Right hindlimb (tissue), 1 donor: ENCODE data around the gene ZNF423.

Experiments used
- DNase-seq: peaks from one replicate; pipeline ENCODE4 v3.0.0-alpha.2; 2018

The ZNF423 gene

DNA sequence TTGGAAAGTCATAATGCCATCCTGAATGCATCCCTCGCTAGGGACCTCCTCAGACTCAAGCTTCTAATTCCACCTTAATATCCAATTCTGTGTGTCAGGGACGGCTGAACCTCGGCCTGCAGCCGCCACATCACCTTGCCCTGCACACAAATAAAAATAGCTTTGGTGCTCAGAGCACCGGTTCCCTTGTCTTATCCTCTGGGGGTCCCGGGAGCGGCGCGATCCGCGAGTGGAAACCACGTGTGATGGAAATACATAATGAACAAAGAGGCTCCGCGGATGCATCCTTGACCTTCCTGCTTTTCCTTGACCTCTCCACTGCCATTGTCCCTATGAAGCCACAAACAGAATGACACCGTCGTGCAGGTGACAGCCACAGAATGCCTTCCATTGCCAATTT lies 143.4 kb downstream of the ZNF423 start:
- no peak for DNase-seq

DNA sequence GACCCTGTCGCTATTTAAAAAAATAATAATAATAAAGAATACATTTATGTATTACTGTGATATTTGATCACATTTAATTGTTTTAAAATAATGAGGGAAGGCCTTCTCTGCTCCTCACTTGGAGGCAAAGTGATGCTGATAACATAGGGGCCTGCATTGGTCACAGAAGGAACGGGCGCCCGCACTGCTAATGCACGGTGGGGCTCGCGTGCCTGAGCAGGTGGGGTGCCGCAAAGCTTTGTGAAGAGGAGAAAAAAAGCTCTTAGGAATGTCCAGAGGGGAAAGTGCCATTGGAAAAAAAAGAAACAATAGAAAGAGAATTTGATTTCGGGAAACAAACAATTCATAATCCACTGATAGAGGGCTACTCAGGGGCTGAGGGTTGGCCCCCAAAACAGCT lies 143.8 kb downstream of the ZNF423 start:
- DNase-seq = no peak

DNA sequence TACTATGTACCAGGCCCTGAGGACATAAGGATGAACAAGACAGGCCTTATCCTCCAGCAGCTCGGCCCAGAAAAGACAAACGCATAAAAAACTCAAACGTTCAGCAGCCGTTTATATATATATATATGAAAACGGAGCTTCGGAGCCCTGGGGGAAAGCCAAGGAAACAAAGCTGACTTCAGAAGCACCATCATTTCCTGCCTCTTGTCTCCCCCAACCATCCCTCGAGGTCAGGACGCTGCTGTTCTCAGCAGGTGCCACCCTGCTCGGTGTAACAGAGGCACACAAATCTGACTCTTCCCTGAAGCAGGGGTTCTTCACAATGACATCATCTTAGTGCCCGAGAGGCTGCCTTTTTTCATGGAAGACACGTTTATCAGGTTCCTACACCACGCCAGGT lies 146.9 kb downstream of the ZNF423 start:
- DNase-seq = no peak

DNA sequence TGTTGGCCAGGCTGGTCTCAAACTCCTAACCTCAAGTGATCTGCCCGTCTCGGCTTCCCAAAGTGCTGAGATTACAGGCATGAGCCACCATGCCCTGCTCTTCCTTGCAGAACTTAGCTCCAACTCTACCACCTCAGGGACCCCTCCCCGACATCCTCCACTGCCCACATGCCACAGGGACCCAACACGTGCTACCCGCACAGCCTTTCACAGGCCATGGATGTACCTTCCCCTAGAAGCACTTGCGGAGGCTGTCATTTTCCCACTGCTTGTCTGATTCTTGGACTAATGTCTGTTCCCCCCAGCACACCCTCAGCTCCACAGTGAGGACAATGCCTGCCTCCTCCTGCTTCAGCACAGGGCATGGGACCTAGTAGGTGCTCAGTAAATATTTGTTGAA lies 147.4 kb downstream of the ZNF423 start:
- DNase-seq = no peak

DNA sequence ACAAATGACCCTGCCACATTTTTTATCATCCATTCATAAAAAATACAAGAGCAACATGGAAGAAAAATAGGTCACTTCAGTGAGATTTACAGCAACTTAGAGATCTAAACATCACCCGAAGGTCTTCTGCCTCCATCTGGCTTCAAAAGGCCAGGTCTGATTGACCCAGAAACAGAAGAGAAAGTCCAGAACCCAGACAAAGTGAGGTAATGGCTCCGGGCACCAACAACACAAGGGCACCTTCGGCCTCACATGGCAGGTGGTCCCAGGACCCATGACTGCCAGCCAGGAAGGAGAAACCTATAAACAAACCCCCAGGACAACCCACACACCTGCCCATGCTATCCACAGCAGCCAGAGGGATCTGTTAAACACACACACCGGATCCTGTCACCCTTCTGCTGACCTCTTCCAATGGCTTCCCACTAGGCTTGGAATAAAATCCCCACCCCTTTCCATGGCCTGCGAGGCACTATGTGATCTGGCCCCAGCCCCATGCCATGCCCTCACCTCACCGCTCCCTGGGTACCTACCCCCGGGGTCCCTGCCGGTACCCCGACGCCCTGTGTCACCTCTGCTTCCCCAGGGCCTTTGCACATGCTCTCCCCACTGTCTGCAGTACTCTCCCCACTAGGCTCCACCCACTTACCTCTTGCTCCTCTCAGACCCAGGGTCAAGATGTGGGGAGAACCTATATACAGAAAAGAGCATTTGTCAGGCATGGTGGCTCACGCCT lies 149.1 kb downstream of the ZNF423 start:
- no peak for DNase-seq

DNA sequence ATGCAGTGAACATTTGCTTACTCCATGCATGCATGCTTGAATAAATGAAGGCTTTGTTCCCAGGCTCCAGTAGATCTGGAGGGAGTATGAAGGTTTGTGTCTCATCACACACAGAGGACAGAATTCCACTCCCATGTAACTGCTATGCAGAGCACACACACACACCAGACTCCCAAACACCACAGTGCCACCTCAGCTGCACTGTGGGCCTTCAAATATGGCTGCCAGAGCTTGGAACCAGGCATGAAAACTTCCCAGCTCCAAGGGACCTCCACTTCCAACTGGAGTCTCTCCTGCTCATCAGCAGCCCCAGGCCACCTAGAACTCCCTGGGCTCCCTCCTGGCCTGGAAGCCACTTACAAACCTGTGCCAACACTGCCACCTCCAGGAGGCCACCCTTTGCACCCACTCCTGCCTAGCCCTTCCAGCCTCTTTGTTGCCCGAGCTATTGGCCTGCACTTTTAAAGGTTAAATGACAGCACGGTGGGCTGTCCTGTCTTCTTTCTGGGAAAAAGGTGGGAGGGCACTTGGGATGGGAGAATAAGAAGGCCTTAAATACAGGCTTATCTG lies 151.2 kb downstream of the ZNF423 start:
- no peak for DNase-seq

DNA sequence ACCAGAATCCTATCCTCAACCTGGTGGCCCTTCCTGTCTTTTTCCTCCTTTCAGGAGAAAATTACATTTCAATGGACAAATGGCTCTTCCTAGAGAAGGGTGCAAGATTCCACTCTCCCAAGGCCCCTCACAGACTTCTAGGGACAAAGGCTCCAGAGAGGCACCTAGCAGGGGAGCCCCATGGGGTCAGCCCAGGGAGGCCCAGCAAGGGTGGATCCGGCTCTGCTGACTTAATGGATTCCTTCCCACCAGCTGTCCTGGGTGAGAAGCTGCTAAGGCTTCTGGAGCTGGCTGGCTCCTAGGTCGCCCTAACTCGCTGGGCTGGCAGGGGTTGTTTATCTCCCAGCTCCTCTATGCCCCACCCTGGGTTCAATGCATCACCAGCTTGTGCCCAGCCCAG lies 152.4 kb downstream of the ZNF423 start:
- DNase-seq = peak; percentile 38

DNA sequence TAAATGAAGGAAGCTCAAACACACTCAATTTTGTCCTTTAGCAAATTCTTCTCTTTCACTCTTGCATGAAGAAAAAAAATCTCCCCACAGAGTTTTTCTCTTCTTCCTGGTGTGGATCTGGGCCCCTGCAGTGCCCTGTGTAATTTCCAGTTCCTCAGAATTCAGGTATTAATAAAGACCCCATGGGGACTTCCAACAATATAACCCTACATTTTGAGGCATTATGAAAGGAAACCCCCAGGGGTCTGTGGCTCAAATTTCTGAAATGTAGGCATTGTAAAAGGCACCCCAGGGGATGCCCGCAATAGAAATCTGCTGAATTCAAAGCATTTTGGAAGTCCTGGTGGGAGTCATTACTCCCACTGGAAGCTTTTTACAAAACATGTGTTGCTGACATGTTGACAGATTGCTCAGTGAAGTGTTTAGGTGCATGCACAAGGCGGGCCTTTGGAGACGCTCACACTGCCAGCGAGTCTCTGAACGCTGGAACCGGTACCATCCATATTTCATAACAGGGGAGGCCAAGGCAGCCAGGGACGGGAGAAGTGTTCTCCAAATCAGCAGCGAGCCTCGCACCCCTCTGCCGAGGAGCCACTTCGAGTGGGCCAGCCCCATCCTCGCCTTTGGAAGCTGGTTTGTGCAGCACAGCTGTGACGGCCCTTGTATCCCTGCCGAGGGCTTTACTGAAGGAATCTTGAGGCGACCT lies 154.0 kb downstream of the ZNF423 start:
- DNase-seq = peak; percentile 92

DNA sequence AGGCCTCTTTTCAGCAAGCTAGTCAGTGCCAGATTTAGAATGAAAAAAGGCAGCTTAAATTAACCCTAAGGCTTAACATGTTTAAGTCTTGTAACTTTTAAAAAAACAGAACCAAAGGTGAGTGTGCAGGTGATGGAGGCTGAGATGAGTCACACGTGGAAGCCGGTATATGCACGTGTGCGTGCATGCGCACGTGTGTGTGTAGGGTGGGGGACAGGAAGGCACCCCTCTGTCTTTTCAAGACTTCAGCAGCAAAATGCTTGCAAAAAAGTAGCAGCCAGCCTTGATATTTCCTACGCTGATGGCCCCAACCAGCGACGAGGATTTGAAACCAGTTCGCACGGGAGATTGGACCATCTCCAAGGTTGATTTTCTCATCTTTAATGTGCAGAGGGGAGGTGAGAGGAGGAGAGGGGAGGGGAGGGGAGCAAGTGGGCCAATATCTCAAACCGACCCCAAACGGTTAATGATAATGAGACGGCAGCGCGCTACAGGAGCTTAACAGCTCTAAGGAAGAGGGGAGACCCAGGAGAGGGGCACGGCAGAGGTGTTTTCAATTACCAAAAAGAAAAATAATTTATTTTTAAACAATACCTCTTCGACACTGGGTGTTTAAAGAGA lies 154.7 kb downstream of the ZNF423 start:
- DNase-seq = peak; percentile 45

DNA sequence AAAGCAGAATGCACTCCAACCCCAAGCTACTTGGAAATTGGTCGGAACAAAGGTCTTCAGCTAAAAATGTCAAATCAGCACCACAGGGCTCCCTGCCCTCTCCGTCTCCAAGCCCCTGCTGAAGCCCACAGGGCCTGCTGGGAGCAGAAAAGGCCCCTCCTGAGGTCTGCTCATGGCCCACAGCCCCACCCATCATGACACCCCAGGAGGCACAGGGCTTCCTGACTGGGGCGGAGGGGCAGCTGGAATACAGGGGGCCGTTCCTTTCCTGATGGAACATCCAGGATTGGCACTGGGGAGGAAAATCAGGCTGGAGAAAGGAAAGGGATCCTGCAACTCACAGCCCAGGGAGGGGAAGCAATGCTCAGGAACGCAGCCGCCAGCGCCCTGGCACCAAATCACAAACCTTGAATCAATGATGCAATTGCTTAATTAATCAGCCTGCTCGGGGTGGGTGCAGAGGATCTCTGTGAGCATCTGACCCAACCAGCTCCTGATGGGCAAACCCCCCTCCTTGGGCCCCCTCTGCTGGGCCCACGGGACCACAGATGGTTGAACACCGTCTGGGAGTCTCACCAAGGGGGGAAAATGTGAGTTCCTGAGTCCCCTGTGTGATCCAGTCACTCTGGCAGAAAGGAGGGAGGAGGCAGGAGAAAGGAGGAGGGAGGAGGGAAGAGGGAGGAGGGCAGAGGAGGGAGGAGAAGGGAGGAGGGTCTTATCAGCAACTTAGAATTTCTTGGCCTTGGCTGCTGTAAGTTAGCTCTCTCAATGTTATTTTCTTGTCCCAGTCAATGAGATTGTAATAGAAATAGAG lies 155.5 kb downstream of the ZNF423 start:
- DNase-seq = peak; percentile 65

DNA sequence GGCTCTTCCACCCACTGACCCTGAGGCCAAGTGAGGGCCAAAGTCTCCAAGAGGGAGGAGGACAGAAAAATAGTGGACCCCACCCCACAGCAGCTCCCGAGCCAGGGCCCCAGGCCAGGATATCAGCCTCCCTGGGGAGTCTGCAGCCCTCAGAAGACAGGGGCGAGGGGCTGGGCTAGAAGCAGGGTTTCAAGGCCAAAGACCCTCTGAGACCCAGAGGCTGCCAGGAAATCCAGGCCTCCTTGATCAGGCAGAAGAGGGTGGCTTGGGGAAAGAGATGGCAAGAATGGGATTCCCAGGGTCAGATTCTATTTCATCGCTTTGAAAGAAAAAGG lies 156.1 kb downstream of the ZNF423 start:
- DNase-seq = peak; percentile 45

DNA sequence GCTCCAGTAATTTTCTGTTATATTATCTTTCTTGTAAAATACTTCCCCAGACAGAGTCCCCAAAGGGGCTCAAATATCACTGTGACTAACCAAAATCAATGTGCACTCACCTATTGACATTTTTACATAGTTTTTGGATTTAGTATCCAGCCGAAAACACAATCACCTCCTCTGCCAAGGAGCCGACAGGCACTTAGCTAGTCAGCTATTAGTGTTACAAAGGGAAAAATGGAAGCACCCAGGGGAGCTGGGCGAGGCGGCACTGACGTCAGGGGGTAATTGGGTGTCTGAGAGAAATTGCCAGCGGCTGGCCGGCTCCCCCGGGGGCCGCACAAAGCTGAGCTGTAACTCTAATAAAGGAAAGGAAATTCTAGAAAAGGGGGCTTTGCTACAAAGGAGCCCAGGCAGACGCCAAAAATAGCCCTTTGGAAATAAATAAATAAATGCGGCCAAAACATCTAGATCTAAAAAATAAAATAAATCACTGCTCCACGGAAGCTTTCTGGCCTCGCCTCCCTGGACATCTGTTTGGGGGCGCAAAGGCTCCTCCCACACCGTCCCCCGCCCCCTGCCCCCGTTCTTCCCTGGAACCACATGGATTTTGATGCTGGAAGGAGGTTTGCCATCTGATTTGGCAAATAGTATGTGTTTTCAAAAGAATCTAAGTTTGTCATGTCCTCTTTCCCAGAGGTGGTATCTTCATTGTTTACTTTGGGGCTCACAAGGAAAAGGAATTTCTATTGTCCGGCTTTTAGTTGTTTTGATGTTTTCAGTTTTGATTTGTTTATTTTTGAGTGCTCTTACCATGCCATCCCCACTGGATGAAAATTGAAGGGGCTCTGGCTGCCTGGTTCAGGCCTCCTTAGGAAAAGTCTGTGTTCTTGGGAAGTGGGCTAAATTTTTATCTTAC lies 156.7 kb downstream of the ZNF423 start:
- peak; percentile 79 for DNase-seq

DNA sequence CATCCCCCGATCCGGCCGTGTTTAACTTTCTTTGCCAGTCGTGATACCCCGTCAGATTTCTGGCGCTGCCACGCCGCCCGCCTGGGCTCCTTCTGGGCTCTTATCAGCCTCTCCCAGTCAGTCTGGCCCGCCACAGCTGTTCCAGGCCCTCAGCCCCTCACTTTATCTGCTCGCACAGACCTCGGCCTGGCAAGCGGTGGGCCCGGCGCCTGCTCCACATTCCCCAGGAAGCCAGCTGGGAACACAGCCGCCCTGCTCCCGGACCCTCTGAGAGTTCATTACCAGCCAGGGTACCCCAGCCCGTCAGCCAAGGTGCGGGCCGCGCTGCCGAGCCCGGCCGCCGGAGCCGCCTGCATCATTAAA lies 157.5 kb downstream of the ZNF423 start:
- peak; percentile 83 for DNase-seq

DNA sequence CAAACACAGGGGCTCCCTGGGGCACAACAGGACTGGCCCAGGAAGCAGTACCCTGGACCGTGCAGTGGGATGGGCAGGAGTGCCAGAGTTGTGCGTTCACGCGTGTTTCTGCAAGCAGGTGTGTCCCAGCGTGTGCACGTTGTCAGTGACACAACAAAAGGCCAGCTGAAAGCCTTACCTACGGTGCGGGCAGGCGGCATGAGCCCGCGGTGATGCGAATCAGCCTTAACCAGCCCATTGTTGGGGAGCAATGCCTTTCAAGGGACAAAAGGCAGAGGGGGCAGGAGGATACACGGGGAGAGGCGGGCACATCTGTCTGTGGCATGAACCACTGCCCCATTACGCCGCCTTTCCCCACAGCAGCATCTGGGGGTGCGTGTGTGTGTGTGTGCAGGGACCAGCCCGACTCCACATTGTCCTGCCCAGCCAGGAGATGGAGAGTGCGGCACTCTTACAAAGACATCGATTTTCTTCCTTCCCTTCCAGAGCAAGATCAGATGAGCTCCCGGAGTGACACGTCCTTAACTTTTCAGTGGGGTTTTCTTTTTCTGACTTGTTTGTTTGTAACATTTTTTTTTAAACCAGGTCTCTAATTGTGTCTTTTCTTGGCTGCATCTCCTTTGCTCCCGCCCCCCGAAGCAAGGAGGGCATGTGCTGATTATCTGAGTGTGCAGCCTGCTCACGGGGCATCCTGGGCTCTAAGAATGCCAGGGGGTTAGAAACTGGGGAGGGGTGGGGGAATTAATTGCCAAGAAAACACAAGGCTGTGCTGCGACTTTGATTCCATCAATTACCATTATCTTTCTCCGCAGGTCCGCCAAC lies 158.1 kb downstream of the ZNF423 start:
- DNase-seq = no peak

DNA sequence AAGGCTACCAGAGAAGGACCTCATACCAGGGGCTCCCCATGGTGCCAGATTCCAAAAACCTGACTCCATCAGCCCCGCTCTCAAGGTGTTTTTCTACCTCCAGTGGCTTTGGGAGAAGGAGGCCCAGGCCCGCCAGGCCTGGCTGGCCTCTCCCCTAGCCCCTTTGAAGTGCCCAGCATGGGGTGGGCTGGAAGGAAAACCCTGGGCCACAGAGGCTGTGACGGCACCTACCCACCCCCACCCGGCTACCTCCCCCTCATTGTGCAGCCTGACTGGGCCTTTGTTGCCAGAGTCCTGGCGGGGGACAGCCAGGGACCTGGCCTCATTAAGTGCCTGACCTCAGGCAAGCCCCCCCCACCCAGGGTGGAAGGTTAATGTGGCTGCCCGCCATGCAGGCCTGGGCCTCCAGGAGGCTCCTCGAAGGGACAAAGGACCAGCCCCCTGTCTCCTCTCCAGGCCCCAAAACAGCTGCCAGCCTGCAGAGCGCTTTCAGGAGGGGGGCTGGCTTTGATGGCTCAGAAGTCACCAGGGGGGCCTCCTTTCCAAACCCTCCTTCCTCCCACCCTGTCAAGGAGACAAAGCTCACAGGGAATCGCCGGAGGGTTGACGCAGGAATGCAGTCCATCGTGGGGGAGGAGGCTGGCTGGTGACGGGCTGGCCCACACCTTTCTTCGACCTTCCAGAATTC lies 159.4 kb downstream of the ZNF423 start:
- no peak for DNase-seq

DNA sequence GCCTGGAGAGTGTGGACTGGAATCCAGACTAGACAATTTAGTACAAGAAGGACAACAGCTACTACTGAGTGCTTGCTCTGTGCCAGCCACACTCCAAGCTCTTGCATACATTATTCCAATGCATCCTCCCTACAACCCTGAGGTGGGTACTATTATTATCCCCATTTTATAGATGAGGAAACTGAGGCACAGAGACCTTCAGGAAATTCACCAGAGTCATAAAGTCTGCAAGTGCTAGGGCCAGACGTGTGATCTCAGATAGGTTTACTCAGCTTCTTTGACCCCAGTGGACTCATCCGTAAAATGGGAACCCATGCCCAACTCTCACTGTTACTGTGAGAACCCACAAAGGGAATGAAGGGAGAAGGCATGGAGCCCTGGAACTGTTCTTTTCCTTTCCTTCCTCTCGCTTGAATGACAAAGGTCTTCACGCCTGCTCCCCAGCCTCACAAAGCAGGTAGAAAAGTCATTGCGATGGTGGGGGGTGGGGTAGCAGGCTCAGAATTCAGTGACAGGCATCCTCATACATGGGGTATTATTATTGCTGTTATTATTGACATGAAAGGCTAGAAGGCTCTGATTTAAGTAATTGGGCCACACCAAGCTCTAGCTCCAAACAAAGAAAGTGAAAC lies 160.0 kb downstream of the ZNF423 start:
- DNase-seq = no peak

DNA sequence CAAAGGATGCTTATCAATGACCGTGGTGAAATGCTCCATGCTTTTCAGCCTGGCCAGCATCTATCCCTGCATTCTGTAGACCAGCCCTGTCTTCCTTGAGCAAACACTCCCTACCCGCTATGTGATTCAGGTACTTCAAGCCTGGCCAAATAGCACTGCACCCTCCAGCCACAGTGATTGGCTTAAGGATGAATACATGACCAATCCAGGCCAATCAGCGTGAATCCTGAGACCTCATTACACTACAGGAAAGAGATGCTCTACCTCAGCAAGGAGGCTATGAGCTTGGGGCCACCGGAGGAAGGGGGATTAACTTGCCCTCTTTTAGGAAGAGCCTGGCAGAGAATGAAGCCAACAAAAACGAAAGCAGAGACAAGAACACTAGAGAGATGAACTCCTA lies 162.5 kb downstream of the ZNF423 start:
- DNase-seq = no peak

DNA sequence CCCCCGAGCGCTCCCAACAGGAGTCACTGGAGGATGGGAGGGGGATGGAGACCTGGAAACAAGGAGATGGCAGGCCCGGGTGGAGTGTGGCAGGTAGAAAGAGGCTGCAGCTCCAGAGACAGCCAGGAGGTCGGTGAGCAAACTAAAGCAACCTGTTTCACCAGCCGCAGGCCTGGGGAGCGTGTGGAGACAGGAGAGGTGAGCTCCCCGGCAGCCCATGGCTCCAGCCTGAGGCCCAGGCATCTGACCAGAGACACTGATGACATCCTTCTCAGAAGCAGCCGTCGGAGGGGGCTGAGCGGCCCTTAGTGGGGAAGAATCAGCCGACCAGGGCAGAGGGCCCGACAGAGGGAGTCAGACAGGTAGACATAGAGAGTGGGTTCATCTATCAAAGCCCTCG lies 165.1 kb downstream of the ZNF423 start:
- DNase-seq = no peak

DNA sequence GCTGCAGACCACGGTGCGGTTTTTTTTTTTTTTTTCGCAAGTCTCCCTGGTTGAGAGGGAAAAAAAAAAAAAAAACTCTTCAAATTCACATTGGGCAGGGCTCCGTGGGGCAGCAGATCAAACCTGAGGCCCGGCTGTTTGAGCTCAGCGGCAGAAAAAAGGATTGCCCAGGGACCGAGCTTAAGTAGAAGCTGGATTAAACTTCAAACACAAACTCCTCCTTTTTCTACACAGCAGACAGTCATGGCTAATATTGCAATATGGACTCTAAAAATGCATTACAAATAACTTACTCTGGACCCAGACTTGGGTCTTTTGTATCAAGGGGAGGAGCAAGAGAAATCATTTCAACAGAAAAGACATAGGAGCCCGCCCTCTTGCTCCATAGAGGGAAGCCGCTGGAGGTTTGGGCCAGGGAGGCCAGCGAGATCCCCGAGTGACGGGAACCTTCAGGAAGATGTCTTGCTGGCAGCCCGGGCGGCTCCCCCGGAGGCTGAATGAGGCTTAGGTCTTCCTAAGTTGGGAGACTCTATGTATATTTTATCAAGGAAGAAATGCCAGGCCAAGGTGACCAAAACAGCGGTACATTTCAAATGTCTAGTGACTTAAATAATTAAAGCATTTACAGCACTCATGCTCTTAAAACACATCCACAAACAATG lies 167.7 kb downstream of the ZNF423 start:
- DNase-seq = no peak
